ACHN (cell line): ENCODE measurements around the gene CCDC33.

Experiments
- DNase-seq: peaks from one replicate; pipeline ENCODE4 v3.0.0-alpha.2; 2015
- in situ Hi-C: cut with HindIII; loops from 2 replicates; pipeline ENCODE4 v1.10.0; 2017; ENCODE audit warnings: low sequenced_read_pairs, low pct_ligation_motif_present, low pct_unique_long_range_greater_than_20kb

The CCDC33 gene

GRCh38 chr15:74225928-74226327 lies 10.2 kb upstream of the CCDC33 start:
- in situ Hi-C loops, result no loop called here
- no peak for DNase-seq

- in situ Hi-C loops, result no loop called here
- no peak for DNase-seq
Observed at GRCh38 chr15:74226761-74227540, 9.2 kb upstream of the CCDC33 start.

- in situ Hi-C loops, result no loop called here
- no peak for DNase-seq
Observed at GRCh38 chr15:74227968-74228722, 8.0 kb upstream of the CCDC33 start.

- in situ Hi-C loops, result no loop called here
Observed at GRCh38 chr15:74228723-74229081, 7.4 kb upstream of the CCDC33 start.

GRCh38 chr15:74229686-74230085 lies 6.4 kb upstream of the CCDC33 start:
- in situ Hi-C loops, result no loop called here
- no peak for DNase-seq

More at GRCh38 chr15:74228723-74229081, 7.4 kb upstream of the CCDC33 start:
- DNase-seq, result no peak

GRCh38 chr15:74231475-74231874 lies 4.7 kb upstream of the CCDC33 start:
- DNase-seq, result no peak
- in situ Hi-C loops, result no loop called here

GRCh38 chr15:74233373-74233772 lies 2.8 kb upstream of the CCDC33 start:
- DNase-seq, result no peak
- in situ Hi-C loops, result no loop called here

GRCh38 chr15:74233851-74234597 lies 2.1 kb upstream of the CCDC33 start:
- DNase-seq, result peak; percentile 48
- in situ Hi-C loops, result no loop called here

- DNase-seq, result no peak
- in situ Hi-C loops, result no loop called here
Observed at GRCh38 chr15:74234598-74234875, 1.6 kb upstream of the CCDC33 start.

- no peak for DNase-seq
- in situ Hi-C loops, result no loop called here
Observed at GRCh38 chr15:74239051-74239705, 3.1 kb downstream of the CCDC33 start.

GRCh38 chr15:74240002-74240568 lies 4.0 kb downstream of the CCDC33 start:
- peak; percentile 91 for DNase-seq
- in situ Hi-C loops, result no loop called here

GRCh38 chr15:74240897-74241614 lies 4.9 kb downstream of the CCDC33 start:
- in situ Hi-C loops, result no loop called here
- no peak for DNase-seq

- in situ Hi-C loops, result no loop called here
Observed at GRCh38 chr15:74242441-74243185, 6.5 kb downstream of the CCDC33 start.

GRCh38 chr15:74243431-74243830 lies 7.3 kb downstream of the CCDC33 start:
- no peak for DNase-seq
- in situ Hi-C loops, result no loop called here

More at GRCh38 chr15:74242441-74243185, 6.5 kb downstream of the CCDC33 start:
- peak; percentile 27 for DNase-seq

GRCh38 chr15:74244822-74245341 lies 8.8 kb downstream of the CCDC33 start:
- in situ Hi-C loops, result no loop called here
- DNase-seq, result no peak

GRCh38 chr15:74245342-74245931 lies 9.3 kb downstream of the CCDC33 start:
- in situ Hi-C loops, result no loop called here
- DNase-seq, result no peak

- DNase-seq, result no peak
- in situ Hi-C loops, result no loop called here
Observed at GRCh38 chr15:74250266-74250665, 14.1 kb downstream of the CCDC33 start.
